ENCODE data around the gene GLE1.
"Not testable (repeated sequence)": the region's sequence is repeated elsewhere in the genome, so short reads cannot be mapped to it uniquely, and the experiment has no call there.

The GLE1 gene

DNA sequence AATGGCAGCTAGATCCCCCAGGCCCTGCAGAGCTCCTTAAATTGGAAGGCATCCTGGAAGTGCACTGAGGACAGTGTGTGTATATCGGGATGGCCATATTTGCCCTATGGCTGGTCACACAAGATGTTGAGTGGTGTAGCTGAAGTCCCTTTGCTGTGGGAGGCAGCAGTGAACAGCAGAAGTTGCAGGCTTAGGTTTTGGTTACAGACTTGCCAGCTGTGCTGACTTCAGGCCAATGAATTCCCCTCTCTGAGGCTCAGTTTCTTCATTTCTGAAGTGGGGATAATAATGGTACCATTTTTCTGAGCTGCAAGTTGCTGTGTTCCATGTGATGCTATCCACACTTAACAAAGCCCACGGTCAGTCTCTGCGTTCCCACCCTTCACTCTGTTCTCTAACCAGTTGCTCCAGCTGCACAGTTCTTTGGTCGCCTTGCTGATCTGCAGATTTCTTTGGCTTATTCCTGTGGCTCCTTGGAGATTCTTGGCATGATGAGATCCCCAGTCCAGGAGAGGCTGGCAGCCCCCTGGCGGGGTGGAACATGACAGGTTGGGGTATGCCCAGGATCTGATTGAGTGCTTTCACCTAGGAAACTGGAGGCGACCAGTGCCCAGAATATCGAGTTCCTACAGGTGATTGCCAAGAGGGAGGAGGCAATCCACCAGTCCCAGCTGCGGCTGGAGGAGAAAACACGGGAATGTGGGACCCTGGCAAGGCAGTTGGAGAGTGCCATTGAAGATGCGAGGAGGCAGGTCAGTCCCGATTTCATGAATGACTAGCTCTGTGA lies 6.5 kb upstream of the GLE1 start:
- DNase-seq (ENCODE audit: low spot score) = no peak

DNA sequence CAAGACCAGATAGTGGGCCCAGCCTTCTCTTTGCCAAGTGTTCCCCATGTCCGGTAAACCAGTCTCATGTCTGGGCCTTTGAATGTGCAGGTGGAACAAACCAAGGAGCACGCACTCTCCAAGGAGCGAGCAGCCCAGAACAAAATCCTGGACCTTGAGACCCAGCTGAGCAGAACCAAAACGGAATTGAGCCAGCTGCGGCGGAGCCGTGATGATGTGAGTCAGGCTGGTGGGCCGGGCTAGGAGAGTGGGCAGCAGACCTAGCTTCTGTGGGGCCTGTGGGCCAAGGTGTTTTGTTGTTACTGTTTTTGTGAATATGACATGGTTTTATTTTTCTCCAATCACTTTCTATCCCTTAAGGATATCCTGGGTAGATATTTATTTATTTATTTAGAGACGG lies 5.6 kb upstream of the GLE1 start:
- DNase-seq (ENCODE audit: low spot score) = no peak

DNA sequence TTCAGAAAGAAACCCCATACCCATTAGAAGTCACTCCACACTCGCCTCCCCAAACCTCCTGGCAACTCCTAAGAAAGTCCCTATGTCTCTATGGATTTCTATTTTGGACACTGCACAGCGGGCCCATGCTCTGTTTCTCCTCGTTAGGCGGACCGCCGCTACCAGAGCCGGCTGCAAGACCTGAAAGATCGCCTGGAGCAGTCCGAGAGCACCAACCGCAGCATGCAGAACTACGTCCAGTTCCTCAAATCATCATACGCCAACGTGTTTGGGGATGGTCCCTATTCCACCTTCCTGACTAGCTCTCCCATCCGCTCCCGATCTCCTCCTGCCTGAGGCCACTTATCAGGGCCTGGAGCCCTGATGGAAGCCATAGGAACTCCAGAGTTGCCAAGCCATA lies 4.6 kb upstream of the GLE1 start:
- DNase-seq (ENCODE audit: low spot score) = no peak

DNA sequence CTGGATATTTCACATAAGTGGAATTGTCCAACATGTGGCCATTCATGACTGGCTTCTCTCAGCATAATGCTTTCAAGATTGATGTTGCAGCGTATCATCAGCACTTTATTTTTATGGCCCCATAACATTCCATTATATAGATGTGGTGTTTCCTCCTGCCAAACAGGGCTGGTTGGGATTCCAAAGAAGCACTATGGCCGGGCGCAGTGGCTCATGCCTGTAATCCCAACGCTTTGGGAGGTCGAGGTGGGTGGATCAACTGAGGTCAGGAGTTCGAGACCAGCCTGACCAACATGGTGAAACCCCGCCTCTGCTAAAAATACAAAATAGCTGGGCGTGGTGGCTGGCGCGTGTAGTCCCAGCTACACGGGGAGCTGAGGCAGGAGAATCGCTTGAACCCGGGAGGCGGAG lies 1.1 kb upstream of the GLE1 start:
- DNase-seq (ENCODE audit: low spot score) = not testable (repeated sequence)

DNA sequence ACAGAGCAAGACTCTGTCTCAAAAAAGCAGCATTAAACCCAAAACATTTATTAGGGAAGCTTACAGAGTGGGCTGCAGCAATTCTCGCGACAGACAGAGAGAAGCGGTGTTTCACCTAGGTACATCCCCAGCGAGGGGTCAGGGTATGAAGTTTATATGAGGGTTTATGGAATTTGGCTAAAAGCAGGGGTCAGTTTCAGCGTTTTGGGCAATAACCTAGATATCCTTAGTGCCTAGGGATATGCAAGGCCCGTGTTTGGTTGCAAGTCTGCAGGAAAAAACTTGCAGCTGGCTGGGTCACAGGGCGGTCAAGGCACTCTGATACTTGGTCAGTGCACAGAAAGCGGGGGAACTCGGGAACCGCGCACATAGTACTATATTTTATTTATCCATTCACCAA lies 649 bp upstream of the GLE1 start:
- peak; percentile 29 for DNase-seq (ENCODE audit: low spot score)

DNA sequence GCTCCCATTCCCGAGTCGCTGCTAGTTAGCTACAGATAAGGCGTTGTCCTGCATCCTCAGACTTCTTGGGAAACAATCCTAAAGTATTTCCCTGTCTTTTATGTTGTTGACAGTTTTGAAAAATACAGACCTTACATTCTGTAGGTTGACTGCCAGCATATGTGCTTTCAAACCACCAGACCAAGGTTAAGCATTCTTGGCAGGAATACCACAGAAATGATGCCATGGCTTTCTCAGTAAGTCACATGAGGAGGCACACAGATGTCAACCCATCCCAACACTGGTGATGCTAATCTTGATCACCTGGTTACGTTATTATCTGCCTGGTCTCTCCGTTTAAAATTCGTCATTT lies 871 bp downstream of the GLE1 start:
- peak; percentile 34 for DNase-seq (ENCODE audit: low spot score)

DNA sequence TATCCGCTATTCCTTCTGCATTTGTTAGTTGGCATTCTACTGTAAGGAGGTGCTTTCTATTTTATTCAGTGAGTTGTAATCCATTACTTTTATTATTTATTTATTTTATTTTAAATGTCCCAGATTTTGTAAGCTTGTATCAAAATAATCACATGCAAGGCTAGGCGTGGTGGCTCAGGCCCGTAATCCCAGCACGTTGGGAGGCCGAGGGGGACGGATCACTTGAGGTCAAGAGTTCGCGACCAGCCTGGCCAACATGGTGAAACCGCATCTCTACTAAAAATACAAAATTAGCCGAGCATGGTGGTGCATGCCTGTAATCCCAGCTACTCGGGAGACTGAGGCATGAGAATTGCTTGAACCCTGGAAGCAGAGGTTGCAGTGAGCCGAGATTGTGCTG lies 1.4 kb downstream of the GLE1 start:
- not testable (repeated sequence) for DNase-seq (ENCODE audit: low spot score)

DNA sequence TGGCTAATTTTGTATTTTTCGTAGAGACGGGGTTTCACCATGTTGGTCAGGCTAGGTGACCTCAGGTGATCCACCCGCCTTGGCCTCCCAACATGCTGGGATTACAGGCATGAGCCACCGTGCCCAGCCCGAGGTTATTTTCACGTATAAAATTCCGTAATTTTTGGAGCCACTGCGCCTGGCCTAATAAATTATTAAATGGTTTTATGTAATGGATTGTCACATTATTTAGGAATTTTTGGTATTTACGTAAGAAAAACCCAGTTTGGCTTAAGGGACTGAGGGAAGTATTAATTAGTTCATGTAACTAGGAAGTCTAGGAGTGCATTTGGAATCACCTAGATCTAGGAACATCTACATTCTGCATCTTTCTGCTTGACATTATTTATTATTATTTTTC lies 8.3 kb downstream of the GLE1 start:
- no peak for DNase-seq (ENCODE audit: low spot score)

DNA sequence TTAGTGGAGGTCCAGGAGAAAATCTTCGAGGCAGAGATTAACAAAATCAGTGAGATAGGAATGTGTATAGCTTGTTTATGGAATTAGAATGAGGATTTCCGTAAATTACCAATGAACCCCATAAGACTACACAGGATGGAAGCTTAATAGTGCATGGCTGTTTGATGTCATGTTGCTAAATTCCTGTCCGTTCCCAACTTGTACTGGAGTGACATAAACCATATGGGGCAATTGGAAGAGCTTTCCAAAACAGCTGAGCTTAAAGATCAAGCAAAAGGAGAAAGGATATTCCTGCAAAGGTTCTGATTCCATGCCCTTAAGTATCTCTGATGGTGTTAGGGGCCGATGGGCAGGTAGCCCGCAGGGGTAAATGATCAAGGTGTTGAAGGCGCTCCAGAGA lies 17.4 kb downstream of the GLE1 start:
- DNase-seq (ENCODE audit: low spot score) = no peak

DNA sequence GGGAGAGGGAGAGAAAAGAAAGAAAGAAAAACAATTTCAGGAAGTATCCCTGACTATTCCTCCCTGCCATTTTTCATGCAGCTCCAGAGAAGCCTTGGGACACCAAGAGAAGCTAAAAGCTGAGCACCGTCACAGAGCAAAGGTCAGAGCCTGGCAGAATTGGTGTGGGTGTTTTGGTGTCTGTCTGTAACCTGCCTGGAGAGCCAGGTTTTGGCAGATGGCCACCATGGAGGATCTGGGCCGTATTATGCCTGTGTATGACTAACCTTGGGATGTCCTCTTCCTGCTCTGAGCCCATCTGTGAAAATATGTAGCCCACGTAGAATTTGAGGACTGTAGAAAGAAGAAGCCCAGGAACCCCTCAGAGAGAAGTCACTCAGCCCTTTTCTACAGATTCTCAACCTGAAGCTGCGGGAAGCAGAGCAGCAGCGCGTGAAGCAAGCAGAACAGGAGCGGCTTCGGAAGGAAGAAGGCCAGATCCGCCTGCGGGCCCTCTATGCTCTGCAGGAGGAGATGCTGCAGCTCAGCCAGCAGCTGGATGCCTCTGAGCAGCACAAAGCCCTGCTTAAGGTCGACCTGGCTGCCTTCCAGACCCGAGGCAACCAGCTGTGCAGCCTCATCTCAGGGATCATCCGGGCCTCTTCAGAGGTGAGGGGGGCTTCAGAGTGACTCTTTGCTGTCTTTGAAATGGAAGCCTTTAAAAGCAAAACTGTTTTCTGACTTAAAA lies 18.8 kb downstream of the GLE1 start:
- DNase-seq (ENCODE audit: low spot score) = peak; percentile 35

DNA sequence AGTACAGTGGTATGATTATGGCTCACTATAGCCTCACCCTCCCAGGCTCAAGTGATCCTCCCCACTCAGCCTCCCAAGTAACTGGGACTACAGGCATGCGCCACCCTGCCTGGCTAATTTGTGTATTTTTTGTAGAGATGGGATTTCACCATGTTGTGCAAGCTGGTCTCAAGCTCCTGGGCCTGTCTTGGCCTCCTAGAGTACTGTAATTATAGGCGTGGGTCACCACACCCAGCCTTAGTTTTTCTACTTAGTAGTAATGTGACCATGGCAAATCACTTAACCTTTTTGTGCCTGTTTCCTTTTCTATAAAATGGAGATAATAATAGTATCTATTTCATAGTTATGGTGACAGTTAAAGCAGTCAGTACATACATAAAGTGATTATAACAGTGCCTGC lies 22.2 kb downstream of the GLE1 start:
- DNase-seq (ENCODE audit: low spot score) = no peak

DNA sequence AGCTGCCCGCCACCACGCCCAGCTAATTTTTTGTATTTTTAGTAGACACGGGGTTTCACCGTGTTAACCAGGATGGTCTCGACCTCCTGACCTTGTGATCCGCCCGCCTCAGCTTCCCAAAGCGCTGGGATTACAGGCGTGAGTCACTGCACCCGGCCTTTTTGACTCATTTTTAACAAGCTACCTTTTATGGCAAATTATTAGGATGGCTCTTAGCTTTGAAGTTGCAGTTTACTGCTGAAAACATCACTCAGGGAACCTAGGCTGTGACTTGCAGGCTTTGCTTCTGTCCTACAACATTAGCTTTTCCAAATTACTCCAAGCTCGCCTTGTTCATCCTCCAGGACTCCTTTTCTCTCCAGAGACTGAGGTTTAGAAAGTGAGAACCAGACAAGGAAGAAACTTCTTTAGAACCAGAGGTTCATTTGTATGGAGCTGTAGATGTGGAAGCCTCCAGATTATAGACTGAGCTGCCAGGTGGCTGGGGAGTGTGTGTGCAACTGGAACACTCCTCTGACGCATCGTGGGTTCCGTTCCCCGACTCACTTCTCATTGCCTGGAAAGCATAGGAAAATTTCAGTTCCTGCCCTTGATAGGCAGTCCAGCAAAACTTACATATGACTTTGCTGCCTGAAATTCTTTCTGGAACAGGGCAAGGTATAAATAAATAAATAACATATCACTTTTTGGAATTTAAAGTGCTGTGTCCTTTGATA lies 24.1 kb downstream of the GLE1 start:
- DNase-seq (ENCODE audit: low spot score) = no peak

DNA sequence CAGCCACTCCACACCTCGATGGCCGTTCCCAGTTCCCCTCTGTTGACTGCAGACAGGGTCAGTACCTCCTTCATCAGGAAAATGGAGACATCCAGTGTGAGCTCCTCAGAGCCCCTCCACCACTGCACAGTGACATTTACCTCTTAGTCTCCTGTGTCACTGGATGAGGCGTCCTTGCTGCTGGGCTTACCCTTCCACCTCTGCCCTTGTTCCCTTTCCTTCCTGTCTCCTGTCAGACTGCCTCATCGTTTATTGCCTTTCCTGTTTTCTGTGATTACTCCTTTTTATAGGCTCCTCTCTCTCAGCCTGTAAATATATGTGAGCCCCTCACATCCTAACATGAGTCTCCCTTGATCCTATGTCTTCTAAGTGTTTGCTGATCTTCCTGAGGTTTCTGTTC lies 24.7 kb downstream of the GLE1 start:
- DNase-seq (ENCODE audit: low spot score) = no peak

DNA sequence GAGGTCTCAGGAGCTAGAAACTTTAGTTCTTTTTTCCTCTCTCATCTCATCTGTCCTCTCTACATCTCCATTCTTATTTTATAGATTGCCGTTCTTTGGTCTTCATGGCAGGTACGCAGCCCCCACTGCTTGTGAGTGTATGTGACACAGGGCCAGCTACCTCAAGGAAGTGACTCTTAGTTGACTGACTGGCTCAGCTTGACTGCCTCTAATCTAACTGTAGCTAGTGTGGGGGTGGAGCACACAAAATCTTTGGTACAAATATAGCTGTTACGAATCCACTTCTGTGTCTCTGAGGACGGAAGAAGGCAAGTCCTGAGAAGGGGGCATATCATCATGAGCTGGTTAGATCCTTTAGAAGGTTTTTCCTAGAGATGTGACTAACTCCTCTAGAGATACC lies 28.1 kb downstream of the GLE1 start:
- DNase-seq (ENCODE audit: low spot score) = no peak

DNA sequence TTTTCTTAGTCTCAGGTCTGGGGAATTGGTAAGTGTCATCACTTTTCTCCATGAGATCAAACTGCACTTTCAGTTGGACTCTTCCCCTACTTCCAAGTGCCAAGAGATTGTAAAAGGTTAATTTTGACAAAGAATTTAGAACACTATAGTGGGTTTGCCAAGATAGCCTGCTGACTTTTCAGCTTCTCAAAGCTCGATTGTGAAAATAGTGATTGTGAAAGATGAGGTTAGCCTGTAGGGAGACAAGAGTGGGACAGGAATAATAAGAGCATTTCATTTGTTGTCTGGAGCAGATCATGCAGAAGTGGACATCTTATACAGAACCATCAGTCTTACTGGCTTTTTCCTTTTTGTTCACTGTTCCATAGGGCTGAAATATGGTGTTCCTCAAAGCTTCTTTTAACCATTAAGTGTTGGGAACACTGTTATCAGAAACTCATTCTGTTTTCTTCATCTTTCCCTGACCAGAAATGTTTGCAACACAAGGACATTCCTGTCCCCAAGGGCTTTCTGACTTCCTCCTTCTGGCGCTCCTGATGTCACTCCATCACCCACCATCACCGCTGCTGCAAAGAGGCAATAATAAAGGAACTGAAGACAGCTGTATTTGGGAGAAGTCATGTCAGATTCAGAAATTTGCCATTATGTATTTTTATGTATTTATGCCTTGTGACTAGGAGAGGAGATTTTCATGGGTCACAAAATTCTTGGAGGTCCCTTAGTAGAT lies 36.3 kb downstream of the GLE1 start:
- DNase-seq (ENCODE audit: low spot score) = no peak

DNA sequence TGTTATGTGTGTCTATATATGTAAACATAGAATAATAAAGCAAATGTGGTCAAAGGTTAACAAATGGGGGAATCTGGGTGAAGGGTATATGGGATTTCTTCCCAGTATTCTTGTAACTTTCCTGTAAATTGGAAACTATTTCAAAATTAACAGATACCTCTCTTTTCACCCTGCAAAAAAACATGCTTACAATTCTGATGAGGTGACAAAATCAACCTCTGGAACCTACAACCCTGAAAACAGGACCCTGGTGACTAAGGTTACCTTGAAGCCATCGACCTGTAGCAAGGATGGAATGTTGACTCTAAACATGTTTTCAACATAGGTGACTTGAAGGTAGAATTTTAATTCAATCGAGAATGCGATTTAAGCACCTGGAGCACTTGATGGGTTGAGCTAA lies 42.0 kb downstream of the GLE1 start:
- no peak for DNase-seq (ENCODE audit: low spot score)

DNA sequence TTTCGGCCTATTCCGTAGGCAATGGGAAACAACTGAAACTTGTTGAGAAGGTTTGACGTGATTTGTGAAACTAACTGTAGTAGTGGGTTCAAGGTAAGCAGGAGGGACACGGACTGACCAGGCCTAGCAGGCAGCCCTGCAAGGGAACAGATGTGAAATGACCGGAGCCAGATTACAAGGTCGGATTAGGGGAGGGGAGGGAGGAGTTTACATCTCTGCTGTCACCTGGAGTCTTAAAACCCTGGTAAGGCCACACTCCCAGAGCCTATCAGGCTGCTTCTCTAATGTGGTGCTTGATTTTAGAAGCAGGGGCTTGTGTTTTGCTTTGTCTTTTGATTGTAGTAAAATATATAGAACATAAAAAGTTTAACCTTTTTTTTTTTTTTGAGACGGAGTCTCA lies 44.4 kb downstream of the GLE1 start:
- no peak for DNase-seq (ENCODE audit: low spot score)

DNA sequence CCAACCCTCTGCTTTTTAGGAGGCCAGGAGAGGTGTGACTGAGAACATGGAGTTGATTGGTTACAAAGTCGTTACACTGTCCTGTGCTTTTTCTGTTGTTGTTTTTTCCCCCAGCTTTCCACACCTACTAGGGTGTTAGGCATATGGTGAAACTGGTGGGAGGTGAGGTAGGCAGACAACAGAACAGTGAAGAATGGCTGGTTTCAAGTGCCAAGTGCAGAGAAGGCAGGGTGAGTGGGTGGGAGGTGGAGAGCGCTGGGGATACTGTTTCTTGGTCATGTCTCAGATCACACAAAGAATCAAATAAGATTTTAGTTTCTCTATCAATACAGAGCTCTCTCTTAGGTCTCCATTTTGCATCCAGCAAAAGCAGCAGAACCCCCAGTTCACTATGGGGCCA lies 45.7 kb downstream of the GLE1 start:
- DNase-seq (ENCODE audit: low spot score) = no peak

DNA sequence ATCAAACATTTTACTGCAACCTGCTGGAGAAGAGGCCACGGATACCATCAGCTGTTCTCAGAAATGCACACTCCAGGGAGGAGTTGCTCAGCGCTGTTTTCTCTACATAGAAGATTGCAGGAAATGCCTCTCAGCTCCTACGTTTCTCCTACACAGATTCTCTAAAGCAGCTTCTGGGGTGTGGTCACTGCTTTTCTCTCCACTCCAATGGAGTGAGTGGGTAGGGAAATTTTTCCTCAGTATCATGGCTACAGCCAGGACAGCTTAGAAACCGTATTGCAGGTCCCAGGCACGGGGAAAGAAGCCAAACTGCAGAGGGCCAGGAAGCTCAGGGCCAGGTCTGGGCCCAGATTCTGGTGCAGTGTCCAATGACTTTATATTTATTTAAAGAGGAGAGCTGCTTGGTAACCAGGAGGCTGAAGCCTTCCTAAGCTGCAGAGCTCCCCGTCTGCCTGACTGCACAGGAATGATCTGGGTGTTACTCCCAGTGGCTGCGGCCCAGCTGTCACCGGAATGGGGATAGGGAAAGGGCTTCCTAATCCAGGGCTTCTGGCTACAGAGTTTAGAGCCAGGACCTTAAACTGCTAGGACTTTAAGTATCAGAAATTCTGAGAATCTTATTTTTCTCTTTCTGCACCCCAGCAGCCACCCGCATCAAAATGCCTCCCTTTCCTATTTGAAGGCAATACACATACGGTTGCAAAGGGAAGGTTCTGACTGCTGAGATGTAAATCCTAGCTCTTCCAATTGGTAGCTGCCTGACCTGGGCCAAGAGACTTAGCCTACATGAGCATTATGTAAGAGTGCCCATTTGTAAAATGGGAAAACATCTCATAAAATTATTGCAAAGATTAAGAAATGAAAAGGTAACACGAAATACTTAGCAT lies 46.5 kb downstream of the GLE1 start:
- DNase-seq (ENCODE audit: low spot score) = no peak

DNA sequence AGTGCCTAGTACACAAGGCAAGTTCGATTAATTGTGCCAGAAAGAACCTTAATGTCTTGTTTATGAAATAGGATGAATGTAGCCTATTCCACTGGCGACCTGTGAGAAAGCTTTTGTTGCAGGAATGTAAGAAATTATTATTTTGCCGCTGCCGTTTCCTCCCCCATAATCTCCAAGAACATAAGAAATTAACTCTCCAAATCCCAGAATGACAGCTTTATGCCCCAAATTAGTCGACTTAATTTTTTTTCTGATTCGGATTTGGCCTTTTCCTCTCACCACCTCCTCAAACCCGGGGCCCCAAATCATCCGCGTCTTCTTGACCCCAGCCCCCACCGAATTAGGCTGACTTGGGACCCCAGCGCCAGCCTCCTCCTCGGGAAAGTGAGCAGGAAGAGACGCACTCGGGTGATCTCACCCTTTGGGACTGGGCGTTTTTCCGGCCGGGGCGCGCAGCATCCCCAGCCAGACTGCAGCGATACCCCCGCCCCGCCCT lies 47.2 kb downstream of the GLE1 start:
- DNase-seq (ENCODE audit: low spot score) = no peak

DNA sequence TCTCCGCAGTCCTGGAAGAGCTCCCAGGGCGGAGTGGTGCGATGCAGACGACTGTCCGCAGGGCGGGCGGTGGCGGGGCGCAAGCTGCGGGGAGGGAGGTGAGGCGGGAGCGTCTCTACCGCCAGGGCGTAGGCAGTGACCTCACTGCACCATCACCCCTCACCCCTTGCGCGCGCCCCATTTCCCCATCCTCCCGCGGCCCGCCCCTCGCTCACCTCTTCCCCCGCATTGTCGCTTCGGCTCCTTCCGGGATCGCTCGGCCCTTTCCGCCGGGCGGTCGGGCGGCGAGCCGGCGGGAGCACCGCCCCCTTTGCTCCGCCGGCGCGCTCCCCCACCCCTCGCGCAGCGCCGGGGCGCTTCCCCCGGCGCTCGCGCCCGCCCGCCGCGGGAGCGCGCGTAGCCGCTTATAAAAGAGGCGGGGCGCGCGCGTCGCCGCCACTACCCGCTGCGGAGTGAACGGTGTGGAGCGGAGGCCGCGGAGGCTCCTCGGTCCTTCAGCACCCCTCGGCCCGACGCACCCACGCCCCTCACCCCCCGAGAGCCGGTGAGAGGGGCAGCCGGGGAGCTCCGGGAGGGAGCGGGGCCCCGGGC lies 47.7 kb downstream of the GLE1 start, which contains the start of gene SPTAN1:
Gene SPTAN1, plus strand, starts transcription at position 435 of the 591 bp plus-strand sequence. CDS start 14,154 bp downstream, outside the sequence.
- DNase-seq (ENCODE audit: low spot score) = peak; percentile 95

All from COLO829 (cell line).